ENCODE results near the gene AP1M2. TPM values are rescaled to one million over a fixed set of nuclear protein-coding genes. Genes with fewer than 3 reads are reported as not detected.

Gene AP1M2
- total RNA-seq, 1 experiment from 2014 or later: 127 TPM

- peaks cover 7% of the 10 kb centered on the region for H3K27me3 Mint-ChIP-seq (ENCODE audit: low read depth)
- DNase-seq (ENCODE audit: low spot score) (no peak), ATAC-seq (peak; percentile 27)
- H3K9me3 Mint-ChIP-seq: peaks cover 7% of the 10 kb centered on the region; the same call in 1 of the 2 replicates
- ChIA-PET CTCF (interaction anchor here (0.6 to 4.5 kb wide), 4 partner anchors 62 to 356 kb away, joined by 4 to 276 read pairs (median 15); no protein-coding TSS in a partner anchor), POLR2A (interaction anchor here (0.7 kb wide), 1 partner anchor 62 kb away, joined by 3 read pairs; no protein-coding TSS in a partner anchor)
- peaks cover 41% of the 10 kb centered on the region for H3K36me3 Mint-ChIP-seq
- peaks cover 15% of the 10 kb centered on the region for H3K4me1 Mint-ChIP-seq
- no peak overlapping the region for H3K4me3 Mint-ChIP-seq
- no peak overlapping the region for H3K27ac Mint-ChIP-seq
- TF ChIP-seq TCF7 (CRISPR knock-in tag; IDR thresholded peaks at IDR 0.05; ENCODE audit: low read depth) (no peak), ZNF121 (CRISPR knock-in tag; IDR thresholded peaks at IDR 0.05) (peak; percentile 65; the same call in 1 of the 2 replicates)
Measured at GRCh38 chr19:10583036-10583776, 3.9 kb downstream of the AP1M2 start.

GRCh38 chr19:10582091-10582490 lies 5.0 kb downstream of the AP1M2 start:
- POLR2A ChIA-PET: interaction anchor here (1.1 kb wide), 1 partner anchor 20 kb away, joined by 3 read pairs; no protein-coding TSS in a partner anchor
- H3K4me1 Mint-ChIP-seq: peaks cover 8% of the 10 kb centered on the region

More at GRCh38 chr19:10582091-10582490, 5.0 kb downstream of the AP1M2 start:
- DNase-seq (ENCODE audit: low spot score): no peak
- no peaks in the 10 kb centered on the region for H3K9me3 Mint-ChIP-seq
- no peak overlapping the region for H3K27ac Mint-ChIP-seq
- no peak for ATAC-seq
- no peak overlapping the region for H3K4me3 Mint-ChIP-seq
- no peaks in the 10 kb centered on the region for H3K27me3 Mint-ChIP-seq (ENCODE audit: low read depth)
- CTCF ChIA-PET: interaction anchor here (0.6 to 4.5 kb wide), 23 partner anchors 8 to 254 kb away, joined by 3 to 276 read pairs (median 7); partner anchors contain the start of genes QTRT1, SLC44A2 and TMED1
- peaks cover 48% of the 10 kb centered on the region for H3K36me3 Mint-ChIP-seq
- no peak for TF ChIP-seq RELA (CRISPR knock-in tag; IDR thresholded peaks at IDR 0.05; ENCODE audit: borderline replicate concordance)
- TF ChIP-seq NFATC4 (CRISPR knock-in tag; IDR thresholded peaks at IDR 0.05): no peak
- TF ChIP-seq FOXP4 (CRISPR knock-in tag; IDR thresholded peaks at IDR 0.05): no peak
- no peak for TF ChIP-seq ZNF396 (CRISPR knock-in tag; IDR thresholded peaks at IDR 0.05; ENCODE audit: borderline replicate concordance)
- no peak for TF ChIP-seq ZNF232 (CRISPR knock-in tag; IDR thresholded peaks at IDR 0.05)
- TF ChIP-seq USF1 (CRISPR knock-in tag; IDR thresholded peaks at IDR 0.05): no peak
- TF ChIP-seq ZNF512 (CRISPR knock-in tag; IDR thresholded peaks at IDR 0.05; ENCODE audit: borderline replicate concordance): no peak
- no peak for TF ChIP-seq ZNF425 (CRISPR knock-in tag; conservative IDR thresholded peaks at IDR 0.05)
- no peak for TF ChIP-seq ZNF532 (CRISPR knock-in tag; IDR thresholded peaks at IDR 0.05; ENCODE audit: borderline replicate concordance)
- TF ChIP-seq MXD4 (CRISPR knock-in tag; IDR thresholded peaks at IDR 0.05; ENCODE audit: borderline replicate concordance): no peak
- TF ChIP-seq CREB1 (CRISPR knock-in tag; IDR thresholded peaks at IDR 0.05): no peak
- no peak for TF ChIP-seq E2F4 (CRISPR knock-in tag; IDR thresholded peaks at IDR 0.05; ENCODE audit: borderline replicate concordance, low read depth)

Measured in WTC11 (cell line).